OCI-LY7 (cell line): Measurements from ENCODE around the gene ABCA7. TPM values are rescaled to one million over a fixed set of nuclear protein-coding genes. Genes with fewer than 3 reads are reported as not detected.

Experiments
- BruUV-seq: library from RNA; stranded (reverse); fragments of 400-500 nt; replicated peaks from 2 replicates; lab custom pipeline; 2021; lab: Mats Ljungman, UMichigan
- CTCF ChIA-PET: fragments of 300-600 bp; sonication (Branson Sonifier 250); formaldehyde crosslinking; loops from one replicate; lab custom pipeline; 2022; ENCODE audit warnings: antibody characterized with exemption; ENCODE audit not compliant: unreplicated experiment; lab: Charles Lee
- POLR2A ChIA-PET: fragments of 300-600 bp; sonication (Branson Sonifier 250); formaldehyde crosslinking; loops from one replicate; lab custom pipeline; 2022; ENCODE audit warnings: antibody characterized with exemption; lab: Charles Lee
- DNase-seq: peaks from one replicate; pipeline ENCODE4 v3.0.0-alpha.2; 2015; ENCODE audit warnings: low spot score
- H2AFZ ChIP-seq: fragments of 200-600 bp; sonication (generic), shearing (Covaris generic); 2 replicates; pipeline ENCODE4 v1.6.1; 2014; ENCODE audit warnings: mild to moderate bottlenecking, antibody characterized with exemption, low read length, moderate library complexity
- H3K27ac ChIP-seq: fragments of 200-600 bp; sonication (generic); 2 replicates; pipeline ENCODE4 v1.5.1; 2014; ENCODE audit warnings: mixed run types, low read depth, mild to moderate bottlenecking, moderate library complexity, low read length, inconsistent platforms; ENCODE audit not compliant: poor library complexity, severe bottlenecking
- H3K36me3 ChIP-seq: fragments of 200-600 bp; sonication (generic); 2 replicates; pipeline ENCODE4 v1.6.1; 2014; ENCODE audit warnings: mild to moderate bottlenecking, antibody characterized with exemption, low read length, moderate library complexity, mixed read lengths; ENCODE audit not compliant: insufficient read depth
- H3K4me1 ChIP-seq: fragments of 200-600 bp; sonication (generic); 2 replicates; pipeline ENCODE4 v1.5.1; 2014; ENCODE audit warnings: mild to moderate bottlenecking, low read length; ENCODE audit not compliant: insufficient read depth, poor library complexity, severe bottlenecking
- H3K4me2 ChIP-seq: fragments of 200-600 bp; sonication (generic); 2 replicates; pipeline ENCODE4 v1.6.1; 2014; ENCODE audit warnings: mild to moderate bottlenecking, low read length
- H3K4me3 ChIP-seq: fragments of 200-600 bp; sonication (generic); 2 replicates; pipeline ENCODE4 v1.5.1; 2014; ENCODE audit warnings: mild to moderate bottlenecking, low read depth, low read length; ENCODE audit not compliant: poor library complexity, severe bottlenecking
- H3K79me2 ChIP-seq: fragments of 200-600 bp; sonication (generic); 2 replicates; pipeline ENCODE4 v1.6.1; 2016; ENCODE audit warnings: low read depth, mild to moderate bottlenecking, low read length, moderate library complexity, mixed read lengths; ENCODE audit not compliant: insufficient read depth
- H3K9me2 ChIP-seq: fragments of 200-600 bp; sonication (generic); 2 replicates; pipeline ENCODE4 v1.6.1; 2016; ENCODE audit warnings: mild to moderate bottlenecking, low read length, mixed read lengths; ENCODE audit not compliant: insufficient read depth
- H3K9me3 ChIP-seq: fragments of 200-600 bp; sonication (generic); 2 replicates; pipeline ENCODE4 v1.6.1; 2014; ENCODE audit warnings: mild to moderate bottlenecking, mixed run types, low read length, mixed read lengths
- H4K20me1 ChIP-seq: fragments of 200-600 bp; sonication (generic); 2 replicates; pipeline ENCODE4 v1.6.1; 2014; ENCODE audit warnings: mild to moderate bottlenecking, antibody characterized with exemption, low read length, moderate library complexity, mixed read lengths; ENCODE audit not compliant: insufficient read depth
- CTCF ChIP-seq: fragments of 200-600 bp; sonication (generic); conservative IDR thresholded peaks from 2 replicates; pipeline ENCODE4 v1.5.1; 2014; ENCODE audit warnings: mild to moderate bottlenecking, antibody characterized with exemption, low read length, moderate library complexity, mixed read lengths
- EZH2phosphoT487 ChIP-seq: fragments of 200-600 bp; sonication (generic); IDR thresholded peaks from 2 replicates; pipeline ENCODE4 v1.6.1; 2018; ENCODE audit warnings: low read depth, borderline replicate concordance, mild to moderate bottlenecking, mixed run types, antibody characterized with exemption, low read length, moderate library complexity, mixed read lengths
- intact Hi-C: fragments of 100-400 bp; cut with micrococcal nuclease; formaldehyde crosslinking; loops from one replicate; pipeline ENCODE4 v1.10.0; 2022; ENCODE audit not compliant: unreplicated experiment
- total RNA-seq, 2 experiments: library from RNA; depleted of rRNA in 1 of 2; stranded (reverse); fragments of >200 nt in 1 of 2; shearing (Covaris generic) in 1 of 2; gene quantifications; 2 replicates each; pipeline ENCODE4 v1.2.3, GENCODE V29; 2014 to 2022

Gene ABCA7
- total RNA-seq, 2 experiments from 2014 or later, result 43.3 to 66.6 TPM

- H3K36me3 ChIP-seq, result peaks cover 18% of the 10 kb centered on the region
- H3K4me2 ChIP-seq, result peak overlapping the region; percentile 67
- TF ChIP-seq CTCF (no peak), EZH2phosphoT487 (no peak)
- H3K27ac ChIP-seq, result peak overlapping the region; percentile 80
- no peaks in the 10 kb centered on the region for H3K9me2 ChIP-seq
- peak; percentile 43 for DNase-seq
- ChIA-PET POLR2A (interaction anchor here (0.6 to 1.3 kb wide), 2 partner anchors 27 to 34 kb away, joined by 3 to 6 read pairs; no protein-coding TSS in a partner anchor), CTCF (no interaction called here)
- intact Hi-C loops, result loop anchor here (5.0 kb wide), 2 partner anchors 35 to 80 kb away; partner anchors contain the start of genes ARHGAP45, RNU6-2 and TMEM259
- no peak overlapping the region for H3K4me3 ChIP-seq
- H4K20me1 ChIP-seq, result peaks cover 6% of the 10 kb centered on the region; the same call in 1 of the 2 replicates
- peaks cover 46% of the 10 kb centered on the region for H3K4me1 ChIP-seq
- no peaks in the 10 kb centered on the region for H3K9me3 ChIP-seq
- no peaks in the 10 kb centered on the region for H3K79me2 ChIP-seq
- peak overlapping the region; percentile 90; the same call in 1 of the 2 replicates for H2AFZ ChIP-seq
- no TSS peak for BruUV-seq
Measured at GRCh38 chr19:1102407-1103131, 62.7 kb downstream of the ABCA7 start.

GRCh38 chr19:1103132-1103707 lies 63.3 kb downstream of the ABCA7 start:
- Histone ChIP-seq H3K79me2 (no peaks in the 10 kb centered on the region), H3K4me1 (peaks cover 48% of the 10 kb centered on the region), H2AFZ (no peak overlapping the region; the same call in 1 of the 2 replicates), H4K20me1 (peaks cover 6% of the 10 kb centered on the region; the same call in 1 of the 2 replicates), H3K27ac (peak overlapping the region; percentile 80), H3K9me3 (no peaks in the 10 kb centered on the region), H3K9me2 (no peaks in the 10 kb centered on the region), H3K4me2 (peak overlapping the region; percentile 67), H3K36me3 (peaks cover 22% of the 10 kb centered on the region), H3K4me3 (peak overlapping the region; percentile 42)
- no peak for TF ChIP-seq EZH2phosphoT487
- no peak for TF ChIP-seq CTCF
- TSS peak; percentile 76 for BruUV-seq
- intact Hi-C loops, result loop anchor here (5.0 kb wide), 2 partner anchors 36 to 81 kb away; partner anchors contain the start of genes ARHGAP45, RNU6-2 and TMEM259
- no peak for DNase-seq
- ChIA-PET POLR2A (interaction anchor here (0.6 to 1.3 kb wide), 2 partner anchors 27 to 35 kb away, joined by 3 to 6 read pairs; no protein-coding TSS in a partner anchor), CTCF (interaction anchor here (0.6 kb wide), 1 partner anchor 99 kb away, joined by 3 read pairs; no protein-coding TSS in a partner anchor)
